Pons (tissue), 1 donor: Measurements from ENCODE around the gene LAPTM4A.
A peak's percentile ranks its signal among the peaks of the same experiment; 100 is the strongest.
"Not testable (repeated sequence)": the region's sequence is repeated elsewhere in the genome, so short reads cannot be mapped to it uniquely, and the experiment has no call there.

Experiments used
- DNase-seq: peaks from one replicate; pipeline ENCODE4 v3.0.0-alpha.2; 2016; ENCODE audit warnings: low spot score

The LAPTM4A gene

GRCh38 chr2:20050646-20051531 lies 539 bp downstream of the LAPTM4A start:
- DNase-seq: peak; percentile 78

GRCh38 chr2:20050104-20050645 lies 1.3 kb downstream of the LAPTM4A start:
- peak; percentile 77 for DNase-seq

- peak; percentile 59 for DNase-seq
Observed at GRCh38 chr2:20049637-20050036, 1.8 kb downstream of the LAPTM4A start.

- no peak for DNase-seq
Observed at GRCh38 chr2:20048488-20049448, 2.7 kb downstream of the LAPTM4A start.

- not testable (repeated sequence) for DNase-seq
Observed at GRCh38 chr2:20045712-20046292, 5.6 kb downstream of the LAPTM4A start.

GRCh38 chr2:20044778-20045177 lies 6.7 kb downstream of the LAPTM4A start:
- DNase-seq: no peak

GRCh38 chr2:20042531-20042930 lies 8.9 kb downstream of the LAPTM4A start:
- DNase-seq: no peak

- DNase-seq: no peak
Observed at GRCh38 chr2:20040489-20041172, 10.8 kb downstream of the LAPTM4A start.

GRCh38 chr2:20037660-20038059 lies 13.8 kb downstream of the LAPTM4A start:
- DNase-seq: no peak

GRCh38 chr2:20035955-20036666 lies 15.3 kb downstream of the LAPTM4A start:
- no peak for DNase-seq

GRCh38 chr2:20034821-20035220 lies 16.6 kb downstream of the LAPTM4A start:
- DNase-seq: no peak

GRCh38 chr2:20034218-20034617 lies 17.2 kb downstream of the LAPTM4A start:
- no peak for DNase-seq

GRCh38 chr2:20033322-20033721 lies 18.1 kb downstream of the LAPTM4A start:
- DNase-seq: no peak

GRCh38 chr2:20030224-20030623 lies 21.2 kb downstream of the LAPTM4A start:
- DNase-seq: no peak

GRCh38 chr2:20027705-20028434 lies 23.6 kb downstream of the LAPTM4A start:
- no peak for DNase-seq

GRCh38 chr2:20027260-20027677 lies 24.2 kb downstream of the LAPTM4A start:
- DNase-seq: no peak

- DNase-seq: no peak
Observed at GRCh38 chr2:20025065-20025786, 26.2 kb downstream of the LAPTM4A start.

- no peak for DNase-seq
Observed at GRCh38 chr2:20023688-20024087, 27.7 kb downstream of the LAPTM4A start.

- DNase-seq: no peak
Observed at GRCh38 chr2:20021405-20022009, 29.9 kb downstream of the LAPTM4A start.
